CD4-positive, alpha-beta T cell (primary cell): Measurements from ENCODE around the gene NMNAT2. TPM values are rescaled to one million over a fixed set of nuclear protein-coding genes. Genes with fewer than 3 reads are reported as not detected.

Experiments used
- ATAC-seq: fragments of 200-7000 bp; cut with Tn5 transposase; one replicate; pipeline ENCODE4 v1.10.0; 2022; ENCODE audit warnings: mild to moderate bottlenecking; ENCODE audit not compliant: poor library complexity
- CTCF ChIA-PET: fragments of 350-600 bp; sonication (Branson Sonifier 250); formaldehyde crosslinking; loops from one replicate; lab custom pipeline; 2021; ENCODE audit warnings: antibody characterized with exemption, inconsistent platforms; lab: Charles Lee
- POLR2A ChIA-PET: fragments of 350-600 bp; sonication (Branson Sonifier 250); formaldehyde crosslinking; loops from one replicate; lab custom pipeline; 2021; ENCODE audit warnings: antibody characterized with exemption, inconsistent platforms; lab: Charles Lee
- DNase-seq, 14 experiments: peaks; one replicate each; pipeline ENCODE4 v3.0.0-alpha.2; 2013 to 2020; ENCODE audit warnings: mixed read lengths in 2 of 14
- H3K27ac ChIP-seq, 2 donors: one replicate each; pipeline versions ENCODE4 v1.5.1 to v1.7.0; 2013; ENCODE audit warnings: low read length in 2 of 2, low read depth in 1 of 2, mild to moderate bottlenecking in 1 of 2
- H3K27me3 ChIP-seq, 2 experiments: 1 replicate in 1 of 2; 2 replicates in 1 of 2; pipeline versions ENCODE4 v1.6.1 to v1.7.0; 2013; ENCODE audit warnings: low read length in 2 of 2, control low read depth in 1 of 2, mild to moderate bottlenecking in 1 of 2, moderate library complexity in 1 of 2; ENCODE audit not compliant: insufficient read depth in 2 of 2, control insufficient read depth in 1 of 2
- H3K36me3 ChIP-seq: one replicate; pipeline ENCODE4 v1.6.1; 2013; ENCODE audit warnings: low read length, control low read depth; ENCODE audit not compliant: insufficient read depth
- H3K4me1 ChIP-seq: one replicate; pipeline ENCODE4 v1.6.1; 2013; ENCODE audit warnings: low read length, control low read depth; ENCODE audit not compliant: insufficient read depth
- H3K4me3 ChIP-seq: one replicate; pipeline ENCODE4 v1.5.1; 2013; ENCODE audit warnings: mild to moderate bottlenecking, low read length, moderate library complexity
- H3K9me3 ChIP-seq, 2 experiments: 1 replicate in 1 of 2; 2 replicates in 1 of 2; pipeline versions ENCODE4 v1.6.1 to v1.7.0; 2013; ENCODE audit warnings: low read length in 2 of 2, mild to moderate bottlenecking in 2 of 2, control low read depth in 1 of 2, moderate library complexity in 1 of 2; ENCODE audit not compliant: control insufficient read depth in 1 of 2, insufficient read depth in 1 of 2
- H3K27ac Mint-ChIP-seq: one replicate; pipeline ENCODE4 v1.8.0; 2020; ENCODE audit warnings: mixed read lengths
- H3K27me3 Mint-ChIP-seq: one replicate; pipeline ENCODE4 v1.8.0; 2021; ENCODE audit warnings: mixed read lengths
- H3K36me3 Mint-ChIP-seq: one replicate; pipeline ENCODE4 v1.8.0; 2021; ENCODE audit warnings: low read depth, mixed read lengths
- H3K4me1 Mint-ChIP-seq: one replicate; pipeline ENCODE4 v1.8.0; 2021; ENCODE audit warnings: low read depth, mixed read lengths
- H3K4me3 Mint-ChIP-seq: one replicate; pipeline ENCODE4 v1.8.0; 2020; ENCODE audit warnings: mild to moderate bottlenecking, mixed read lengths
- H3K9me3 Mint-ChIP-seq: one replicate; pipeline ENCODE4 v1.8.0; 2020; ENCODE audit warnings: mixed read lengths
- intact Hi-C, 2 experiments: fragments of 100-400 bp; cut with DNase I in 1 of 2; cut with micrococcal nuclease in 1 of 2; formaldehyde crosslinking; loops; one replicate each; pipeline versions ENCODE4 v1.15.1 to v1.9.0; 2023 to 2025; cut with DNase I, micrococcal nuclease
- total RNA-seq, 174 experiments: library from RNA in 2 of 174; stranded (reverse) in 2 of 174; gene quantifications; one replicate each; pipeline ENCODE4 v1.2.3 and lab custom pipeline; 2021 to 2026
- TF ChIP-seq, protein P1 (sequence below): fragments of 200-600 bp; IDR thresholded peaks from one replicate; pipeline ENCODE4 v1.8.0; 2022; ENCODE audit warnings: antibody characterized with exemption, mild to moderate bottlenecking

NMNAT2 gene
- total RNA-seq, 2 experiments from 2014 or later, result not detected

DNA sequence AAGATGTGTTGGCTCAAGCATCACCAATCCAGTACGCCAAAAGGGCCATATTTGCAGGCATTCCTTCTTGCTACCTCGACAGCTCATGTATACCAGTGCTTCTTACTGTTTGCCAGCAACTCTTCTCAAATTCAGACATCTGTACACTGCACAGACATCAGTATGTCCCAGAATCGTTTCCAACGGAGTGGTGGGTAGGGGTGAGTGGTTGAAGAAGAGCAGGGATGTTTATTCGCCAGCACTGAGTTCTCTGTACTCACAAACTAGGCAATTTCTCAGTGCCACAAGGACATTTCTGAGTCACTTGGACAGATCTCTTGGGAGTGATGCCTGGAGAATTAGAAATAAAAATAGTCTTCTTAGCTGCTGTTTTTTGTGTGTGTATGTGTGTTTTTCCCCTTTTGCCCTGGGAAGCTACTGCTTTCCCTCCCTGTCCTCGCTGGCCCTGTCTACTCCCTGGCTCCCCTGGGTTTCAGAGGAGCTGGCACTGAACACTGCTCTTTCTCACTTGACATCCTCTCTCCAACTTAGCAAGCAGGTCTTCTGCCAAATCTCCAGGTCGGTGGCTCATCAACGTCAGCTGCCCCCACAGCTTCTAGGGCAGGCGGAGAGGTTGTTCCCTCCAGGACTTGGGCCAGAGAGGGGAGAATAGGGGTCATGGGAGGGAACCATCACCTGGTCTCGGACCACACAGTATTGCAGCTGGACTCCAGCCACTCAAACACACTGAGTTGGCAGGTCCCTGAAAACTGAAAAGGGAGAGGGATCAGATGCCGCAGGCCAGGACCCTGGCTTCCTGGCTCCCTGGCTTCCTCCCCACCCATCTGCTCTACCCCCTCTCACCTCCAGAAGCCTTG lies 90.5 kb downstream of the NMNAT2 start:
- H3K9me3 Mint-ChIP-seq, result no peaks in the 10 kb centered on the region
- no peaks in the 10 kb centered on the region for H3K4me1 ChIP-seq
- CTCF ChIA-PET, result no interaction called here
- TF ChIP-seq, protein P1, sequence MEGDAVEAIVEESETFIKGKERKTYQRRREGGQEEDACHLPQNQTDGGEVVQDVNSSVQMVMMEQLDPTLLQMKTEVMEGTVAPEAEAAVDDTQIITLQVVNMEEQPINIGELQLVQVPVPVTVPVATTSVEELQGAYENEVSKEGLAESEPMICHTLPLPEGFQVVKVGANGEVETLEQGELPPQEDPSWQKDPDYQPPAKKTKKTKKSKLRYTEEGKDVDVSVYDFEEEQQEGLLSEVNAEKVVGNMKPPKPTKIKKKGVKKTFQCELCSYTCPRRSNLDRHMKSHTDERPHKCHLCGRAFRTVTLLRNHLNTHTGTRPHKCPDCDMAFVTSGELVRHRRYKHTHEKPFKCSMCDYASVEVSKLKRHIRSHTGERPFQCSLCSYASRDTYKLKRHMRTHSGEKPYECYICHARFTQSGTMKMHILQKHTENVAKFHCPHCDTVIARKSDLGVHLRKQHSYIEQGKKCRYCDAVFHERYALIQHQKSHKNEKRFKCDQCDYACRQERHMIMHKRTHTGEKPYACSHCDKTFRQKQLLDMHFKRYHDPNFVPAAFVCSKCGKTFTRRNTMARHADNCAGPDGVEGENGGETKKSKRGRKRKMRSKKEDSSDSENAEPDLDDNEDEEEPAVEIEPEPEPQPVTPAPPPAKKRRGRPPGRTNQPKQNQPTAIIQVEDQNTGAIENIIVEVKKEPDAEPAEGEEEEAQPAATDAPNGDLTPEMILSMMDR, result no peak
- H3K36me3 Mint-ChIP-seq, result no peaks in the 10 kb centered on the region
- no peaks in the 10 kb centered on the region for H3K4me1 Mint-ChIP-seq
- intact Hi-C loops, result no loop called here
- ATAC-seq (no peak), DNase-seq (no peak)
- no peak overlapping the region for H3K4me3 ChIP-seq
- no peaks in the 10 kb centered on the region for H3K9me3 ChIP-seq
- H3K36me3 ChIP-seq, result no peaks in the 10 kb centered on the region
- peaks cover 46% of the 10 kb centered on the region for H3K27me3 Mint-ChIP-seq
- no peak overlapping the region for H3K4me3 Mint-ChIP-seq
- H3K27ac Mint-ChIP-seq, result no peak overlapping the region
- no peak overlapping the region for H3K27ac ChIP-seq
- H3K27me3 ChIP-seq, result peaks cover 6 to 23% of the 10 kb centered on the region in 2 experiments
- POLR2A ChIA-PET, result no interaction called here

GRCh38 chr1:183323849-183324683 lies 94.1 kb downstream of the NMNAT2 start:
- ATAC-seq (no peak), DNase-seq (no peak)
- Mint-ChIP-seq H3K4me3 (no peak overlapping the region), H3K27ac (no peak overlapping the region), H3K4me1 (no peaks in the 10 kb centered on the region), H3K27me3 (peaks cover 39% of the 10 kb centered on the region), H3K36me3 (no peaks in the 10 kb centered on the region), H3K9me3 (no peaks in the 10 kb centered on the region)
- H3K4me1 ChIP-seq, result no peaks in the 10 kb centered on the region
- no peak overlapping the region for H3K27ac ChIP-seq
- TF ChIP-seq, protein P1, result no peak
- ChIA-PET CTCF (no interaction called here), POLR2A (no interaction called here)
- peaks cover 2 to 9% of the 10 kb centered on the region in 2 experiments for H3K27me3 ChIP-seq
- intact Hi-C loops, result no loop called here
- H3K4me3 ChIP-seq, result no peak overlapping the region
- H3K36me3 ChIP-seq, result no peaks in the 10 kb centered on the region
- no peaks in the 10 kb centered on the region for H3K9me3 ChIP-seq

DNA sequence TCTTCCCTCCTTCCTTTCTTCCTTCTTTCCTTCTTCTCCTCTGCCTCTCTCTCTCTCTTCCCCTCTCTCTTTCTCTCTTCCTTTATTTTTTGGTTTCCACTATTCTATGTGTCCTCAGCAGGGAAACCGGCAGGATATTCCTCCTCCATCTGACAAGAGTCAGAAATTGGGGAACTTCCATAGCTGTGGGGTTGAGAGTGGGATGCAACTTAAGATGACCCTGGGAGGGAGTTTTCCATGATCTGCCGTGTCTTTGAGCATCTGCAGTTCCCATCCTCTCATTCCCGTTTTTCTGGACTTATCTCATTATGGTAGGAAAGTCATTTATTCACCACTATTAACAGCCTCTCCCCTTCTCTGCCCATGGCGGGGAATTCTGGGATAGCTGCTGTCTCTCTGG lies 98.6 kb downstream of the NMNAT2 start:
- TF ChIP-seq, protein P1, result no peak
- Histone ChIP-seq H3K27me3 (peaks cover 0 to 2% of the 10 kb centered on the region in 2 experiments), H3K36me3 (no peaks in the 10 kb centered on the region), H3K4me1 (no peaks in the 10 kb centered on the region), H3K27ac (no peak overlapping the region), H3K4me3 (no peak overlapping the region), H3K9me3 (no peaks in the 10 kb centered on the region)
- intact Hi-C loops, result no loop called here
- Mint-ChIP-seq H3K9me3 (no peaks in the 10 kb centered on the region), H3K36me3 (no peaks in the 10 kb centered on the region), H3K4me1 (no peaks in the 10 kb centered on the region), H3K4me3 (no peak overlapping the region), H3K27ac (no peak overlapping the region), H3K27me3 (peaks cover 26% of the 10 kb centered on the region)
- DNase-seq, result no peak
- ChIA-PET CTCF (no interaction called here), POLR2A (no interaction called here)
- ATAC-seq, result no peak
